GM23248 (cell line): ENCODE measurements around the gene CCDC158. TPM values are rescaled to one million over a fixed set of nuclear protein-coding genes. Genes with fewer than 3 reads are reported as not detected.
A peak's percentile ranks its signal among the peaks of the same experiment; 100 is the strongest.

Source experiments
- DNase-seq: peaks from one replicate; pipeline ENCODE4 v3.0.0-alpha.2; 2015
- H2AFZ ChIP-seq: fragments of 200-600 bp; sonication (generic); 2 replicates; pipeline ENCODE4 v1.6.1; 2016; ENCODE audit warnings: antibody characterized with exemption
- H3F3A ChIP-seq: fragments of 200-600 bp; sonication (generic); 2 replicates; pipeline ENCODE4 v1.6.1; 2016; ENCODE audit warnings: mild to moderate bottlenecking, antibody characterized with exemption, mixed run types; ENCODE audit not compliant: insufficient read depth
- H3K27ac ChIP-seq: fragments of 200-600 bp; sonication (generic); 2 replicates; pipeline ENCODE4 v1.5.1; 2016; ENCODE audit warnings: mild to moderate bottlenecking
- H3K27me3 ChIP-seq: fragments of 200-600 bp; sonication (generic); replicated peaks from 2 replicates; pipeline ENCODE4 v1.6.1; 2016; ENCODE audit warnings: mild to moderate bottlenecking; ENCODE audit not compliant: insufficient read depth
- H3K36me3 ChIP-seq: fragments of 200-600 bp; sonication (generic); 2 replicates; pipeline ENCODE4 v1.6.1; 2016; ENCODE audit warnings: low read depth, mild to moderate bottlenecking
- H3K4me1 ChIP-seq: fragments of 200-600 bp; sonication (generic); 2 replicates; pipeline ENCODE4 v1.6.1; 2016; ENCODE audit warnings: mild to moderate bottlenecking; ENCODE audit not compliant: insufficient read depth
- H3K4me2 ChIP-seq: fragments of 200-600 bp; sonication (generic); one replicate; pipeline ENCODE4 v1.6.1; 2016; ENCODE audit warnings: mild to moderate bottlenecking; ENCODE audit not compliant: unreplicated experiment
- H3K4me3 ChIP-seq: fragments of 200-600 bp; sonication (generic); 2 replicates; pipeline ENCODE4 v1.5.1; 2016; ENCODE audit warnings: mild to moderate bottlenecking
- H3K79me2 ChIP-seq: fragments of 200-600 bp; sonication (generic); 2 replicates; pipeline ENCODE4 v1.6.1; 2016; ENCODE audit warnings: mild to moderate bottlenecking; ENCODE audit not compliant: insufficient read depth
- H3K9ac ChIP-seq: fragments of 200-600 bp; sonication (generic); 2 replicates; pipeline ENCODE4 v1.6.1; 2016; ENCODE audit warnings: mild to moderate bottlenecking
- H3K9me2 ChIP-seq: fragments of 200-600 bp; sonication (generic); 2 replicates; pipeline ENCODE4 v1.6.1; 2016; ENCODE audit warnings: mixed run types, mild to moderate bottlenecking, moderate library complexity; ENCODE audit not compliant: insufficient read depth
- H3K9me3 ChIP-seq: fragments of 200-600 bp; sonication (generic); one replicate; pipeline ENCODE4 v1.6.1; 2017; ENCODE audit warnings: low read depth
- H4K20me1 ChIP-seq: fragments of 200-600 bp; sonication (generic); 2 replicates; pipeline ENCODE4 v1.6.0; 2016; ENCODE audit not compliant: insufficient read depth
- EZH2 ChIP-seq: fragments of 200-600 bp; sonication (generic); IDR thresholded peaks from 2 replicates; pipeline ENCODE4 v1.6.1; 2018; ENCODE audit warnings: antibody characterized with exemption, mild to moderate bottlenecking; ENCODE audit not compliant: insufficient read depth, poor library complexity, severe bottlenecking
- EZH2phosphoT487 ChIP-seq: fragments of 200-600 bp; sonication (generic); IDR thresholded peaks from 2 replicates; pipeline ENCODE4 v1.6.1; 2018; ENCODE audit warnings: antibody characterized with exemption, moderate library complexity, mild to moderate bottlenecking, low read depth; ENCODE audit not compliant: insufficient read depth
- WGBS, 2 experiments: methylation state at CpG; one replicate each; pipeline ENCODE4 v1.1.6; 2015 to 2017; ENCODE audit warnings: low lambda C conversion rate in 2 of 2, low coverage in 1 of 2; ENCODE audit errors: missing lambda C conversion rate in 2 of 2; 5-methylcytosine and 5-hydroxymethylcytosine counted together
- in situ Hi-C: fragments of 300-500 bp; cut with MboI; formaldehyde crosslinking; loops from 2 replicates; pipeline ENCODE4 v1.15.0; 2020
- polyA plus RNA-seq: library from polyadenylated mRNA; unstranded; fragments of >200 nt; fragmentation: Nextera tagmentation; extraction: Ambion mirVana; gene quantifications from 2 replicates; pipeline ENCODE4 v1.2.1, GENCODE V29; 2016
- total RNA-seq: library from RNA; depleted of rRNA; stranded (reverse); fragments of >200 nt; shearing (Covaris generic); gene quantifications from 2 replicates; pipeline ENCODE4 v1.2.3, GENCODE V29; 2014; rRNA removed

Gene CCDC158
- total RNA-seq (not detected in 2 replicates), polyA plus RNA-seq (0.14 and 0.48 TPM in 2 replicates)

DNA sequence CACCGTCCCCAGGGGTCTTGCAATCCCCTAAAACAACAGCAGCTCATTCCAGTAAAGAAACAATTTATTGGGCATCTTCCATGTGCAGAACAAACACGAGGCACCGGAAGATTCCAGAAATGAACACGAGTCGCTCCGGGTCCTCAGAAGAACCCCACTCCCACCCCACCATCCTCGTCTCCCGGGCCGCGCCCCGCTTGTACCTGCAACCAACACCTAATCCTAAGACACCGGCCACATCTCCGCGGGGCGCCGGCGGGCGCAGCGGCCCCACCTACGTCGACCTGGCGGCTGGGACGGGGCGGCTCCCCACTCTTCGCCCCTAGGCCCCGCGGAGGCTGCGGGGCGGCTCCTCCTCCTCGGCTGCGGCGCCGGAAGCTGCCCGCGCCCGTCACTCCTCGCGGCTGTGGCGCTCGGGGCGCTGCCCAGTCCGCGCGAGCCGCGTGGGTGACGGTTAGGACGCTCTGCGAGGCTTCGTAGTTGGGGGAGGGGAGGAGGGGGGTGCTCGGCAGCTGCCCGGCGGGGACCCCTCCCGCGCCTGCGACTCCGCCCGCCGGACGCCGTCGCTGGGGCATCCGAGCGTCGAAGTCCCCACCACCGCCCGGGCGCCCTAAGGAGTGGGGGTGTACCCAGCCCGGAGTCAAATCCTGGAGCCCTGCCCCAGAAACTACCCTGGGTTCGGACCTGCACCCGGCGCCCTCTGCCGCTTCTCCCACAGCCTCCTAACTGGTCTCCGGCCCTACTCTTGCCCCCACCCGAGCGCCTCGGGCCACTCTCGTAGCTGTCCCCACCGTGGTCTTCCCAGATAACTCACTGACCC lies at the start of gene CCDC158:
Gene CCDC158 (minus strand): TSS at position 380 of the 820 bp plus-strand sequence. CDS start 17,934 bp downstream, outside the sequence.
- Histone ChIP-seq H3K9ac (peak within 1 kb of the TSS; percentile 52), H3K9me2 (no peaks in the 10 kb centered on the region), H3K4me2 (peak within 1 kb of the TSS; percentile 91), H4K20me1 (no peaks in the 10 kb centered on the region), H3K27me3 (0 out of 2 replicates have a peak, but pooled peaks cover 4% of the 10 kb centered on the region), H3K79me2 (no peaks in the 10 kb centered on the region), H3K4me3 (peak within 1 kb of the TSS; percentile 68), H3K4me1 (no peaks in the 10 kb centered on the region), H3K27ac (no peak within 1 kb of the TSS), H3K9me3 (no peaks in the 10 kb centered on the region), H3F3A (no peaks in the 10 kb centered on the region), H3K36me3 (no peaks in the 10 kb centered on the region), H2AFZ (peak within 1 kb of the TSS; percentile 94)
- in situ Hi-C loops = no loop called here
- DNase-seq = peak; percentile 67
- WGBS, 2 experiments = 6% methylated on average over 36 to 52 of the region's 79 CpGs
- no peak for TF ChIP-seq EZH2phosphoT487
- TF ChIP-seq EZH2 = no peak

DNA sequence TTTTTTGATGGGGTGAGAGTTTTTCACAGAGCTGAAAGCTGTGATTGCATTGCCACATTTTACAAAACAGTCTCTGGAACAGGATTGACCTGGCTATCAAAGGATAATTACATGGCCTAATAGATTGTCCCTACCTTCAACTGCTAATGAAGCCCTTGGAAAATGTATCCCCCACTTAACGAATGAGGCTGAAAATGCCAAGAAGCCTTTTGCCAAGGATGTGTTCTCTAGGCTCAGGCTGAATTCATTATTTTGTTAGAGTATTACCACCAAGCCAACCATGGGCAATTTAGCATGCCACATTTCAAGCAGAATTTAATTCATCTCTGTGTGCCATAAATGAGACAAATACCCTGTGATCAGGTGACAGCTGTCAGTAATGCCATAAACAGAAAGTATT lies 49.6 kb upstream of the CCDC158 start:
- Histone ChIP-seq H3K9ac (no peak overlapping the region), H3K36me3 (no peaks in the 10 kb centered on the region), H3K27me3 (peaks cover 4% of the 10 kb centered on the region; the same call in 1 of the 2 replicates), H3K4me3 (no peak overlapping the region), H3K4me1 (no peaks in the 10 kb centered on the region), H2AFZ (no peak overlapping the region), H3K79me2 (no peaks in the 10 kb centered on the region), H4K20me1 (no peaks in the 10 kb centered on the region), H3K27ac (no peak overlapping the region), H3F3A (no peaks in the 10 kb centered on the region), H3K9me3 (no peaks in the 10 kb centered on the region), H3K4me2 (no peak overlapping the region), H3K9me2 (no peaks in the 10 kb centered on the region)
- in situ Hi-C loops = no loop called here
- no peak for DNase-seq
- TF ChIP-seq EZH2phosphoT487 (no peak), EZH2 (no peak)
- 39 to 41% methylated on average over 1 of the region's 1 CpG for WGBS, 2 experiments

DNA sequence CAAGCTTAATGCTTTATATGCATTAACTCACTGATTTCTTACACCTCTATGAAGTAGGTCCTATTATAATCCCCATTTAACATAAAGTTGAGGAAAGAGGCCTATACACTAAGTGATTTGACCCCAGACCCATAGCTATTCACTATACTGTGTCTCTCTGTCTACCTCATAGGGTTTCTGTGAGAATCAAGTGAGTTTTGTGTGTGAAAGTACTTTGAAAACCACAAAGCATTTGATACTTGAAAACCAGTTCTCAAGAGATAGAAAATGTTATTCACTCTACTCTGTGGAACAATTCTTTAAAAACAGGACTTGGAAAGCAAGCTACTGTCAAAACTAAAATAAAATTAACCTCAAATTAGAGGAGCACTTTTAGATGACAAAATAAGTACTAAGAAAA lies 49.1 kb upstream of the CCDC158 start:
- in situ Hi-C loops = no loop called here
- Histone ChIP-seq H4K20me1 (no peaks in the 10 kb centered on the region), H3K4me1 (no peaks in the 10 kb centered on the region), H3K9ac (no peak overlapping the region), H3K4me2 (no peak overlapping the region), H3K36me3 (no peaks in the 10 kb centered on the region), H3K9me3 (no peaks in the 10 kb centered on the region), H3K9me2 (no peaks in the 10 kb centered on the region), H2AFZ (no peak overlapping the region), H3F3A (no peaks in the 10 kb centered on the region), H3K79me2 (no peaks in the 10 kb centered on the region), H3K4me3 (no peak overlapping the region), H3K27me3 (no peaks in the 10 kb centered on the region), H3K27ac (no peak overlapping the region)
- DNase-seq = no peak
- TF ChIP-seq EZH2phosphoT487 (no peak), EZH2 (no peak)

DNA sequence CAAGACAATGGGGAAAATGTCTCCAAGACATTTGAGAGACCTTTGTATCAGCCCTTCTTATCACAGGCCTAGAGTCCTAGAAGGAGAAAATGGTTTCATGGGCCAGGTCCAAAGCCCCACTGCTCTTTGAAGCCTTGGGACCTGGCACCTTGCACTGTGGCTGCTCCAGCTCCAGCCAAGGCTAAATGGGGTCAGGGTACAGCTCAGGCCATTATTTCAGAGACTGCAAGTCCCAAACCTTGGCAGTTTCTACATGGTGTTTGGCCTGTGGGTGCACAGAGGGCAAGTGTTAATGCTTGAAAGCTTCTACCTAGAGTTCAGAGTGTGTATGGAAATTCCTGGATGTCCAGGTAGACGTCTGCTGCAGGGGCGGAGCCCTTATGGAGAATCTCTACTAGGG lies 42.6 kb upstream of the CCDC158 start:
- Histone ChIP-seq H4K20me1 (no peaks in the 10 kb centered on the region), H3K36me3 (no peaks in the 10 kb centered on the region), H3K79me2 (no peaks in the 10 kb centered on the region), H3K9me3 (no peaks in the 10 kb centered on the region), H3K27ac (no peak overlapping the region), H3K27me3 (no peaks in the 10 kb centered on the region), H3K4me1 (peaks cover 7% of the 10 kb centered on the region; the same call in 1 of the 2 replicates), H3K9me2 (no peaks in the 10 kb centered on the region), H3K9ac (no peak overlapping the region), H3K4me3 (no peak overlapping the region), H3K4me2 (no peak overlapping the region), H3F3A (no peaks in the 10 kb centered on the region), H2AFZ (no peak overlapping the region)
- in situ Hi-C loops = no loop called here
- DNase-seq = no peak
- 66 to 73% methylated on average over 2 of the region's 2 CpGs for WGBS, 2 experiments
- TF ChIP-seq EZH2 = no peak
- TF ChIP-seq EZH2phosphoT487 = no peak
